Measurements from ENCODE around the gene PYY.
"Not testable (repeated sequence)": the region's sequence is repeated elsewhere in the genome, so short reads cannot be mapped to it uniquely, and the experiment has no call there.

Gene PYY

DNA sequence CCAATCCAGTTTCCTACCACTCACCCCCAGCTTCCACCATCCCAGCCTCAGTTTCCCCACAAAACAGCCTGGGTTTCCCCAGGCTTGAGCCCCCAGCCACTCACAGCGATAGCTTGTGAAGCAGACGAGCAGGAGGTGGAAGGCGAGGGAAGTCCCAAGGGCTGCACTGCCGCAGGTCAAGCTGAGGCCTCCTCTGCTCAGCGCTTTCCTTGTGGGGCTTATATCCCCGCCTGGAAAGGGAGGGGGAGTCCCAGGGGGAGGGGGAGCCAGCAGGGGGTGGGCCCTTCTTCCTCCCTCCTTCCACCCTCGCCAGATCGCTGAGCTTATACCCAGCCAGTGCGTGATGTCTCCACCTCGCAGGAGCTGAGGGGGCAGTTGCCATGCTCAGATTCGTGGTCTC, at the start of gene PYY:
TSS of gene PYY (minus strand) at position 195 of the 400 bp plus-strand sequence. CDS start 457 bp downstream, outside the sequence.
- DNase-seq: no peak
- intact Hi-C loops (cut with DNase I): no loop called here

GRCh38 chr17:44002141-44002848, 48.6 kb upstream of the PYY start:
- intact Hi-C loops (cut with DNase I): no loop called here
- DNase-seq: no peak

DNA sequence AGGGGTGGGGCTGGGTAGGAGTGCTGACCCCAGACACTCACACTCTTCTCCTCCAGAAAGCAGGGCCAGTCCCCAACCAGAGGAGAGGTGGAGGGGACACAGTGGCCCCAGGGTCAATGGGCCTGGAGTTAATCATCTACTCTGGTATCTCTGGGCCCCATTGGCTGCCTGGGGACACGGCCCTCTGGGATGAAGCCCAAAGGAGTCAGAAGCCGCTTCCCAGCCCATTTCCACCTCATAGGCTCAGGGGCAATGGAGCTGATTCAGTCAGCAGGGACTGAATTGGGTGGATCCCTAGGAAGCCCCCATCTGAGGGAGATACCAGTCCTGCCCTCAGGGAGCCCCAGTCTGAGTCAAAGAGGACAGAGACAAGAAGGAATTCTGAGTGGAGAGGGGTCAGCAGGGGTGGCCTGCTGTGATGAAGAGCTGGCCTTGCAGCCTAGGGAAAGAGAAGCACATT, 47.8 kb upstream of the PYY start:
- no peak for DNase-seq
- intact Hi-C loops (cut with DNase I): no loop called here

DNA sequence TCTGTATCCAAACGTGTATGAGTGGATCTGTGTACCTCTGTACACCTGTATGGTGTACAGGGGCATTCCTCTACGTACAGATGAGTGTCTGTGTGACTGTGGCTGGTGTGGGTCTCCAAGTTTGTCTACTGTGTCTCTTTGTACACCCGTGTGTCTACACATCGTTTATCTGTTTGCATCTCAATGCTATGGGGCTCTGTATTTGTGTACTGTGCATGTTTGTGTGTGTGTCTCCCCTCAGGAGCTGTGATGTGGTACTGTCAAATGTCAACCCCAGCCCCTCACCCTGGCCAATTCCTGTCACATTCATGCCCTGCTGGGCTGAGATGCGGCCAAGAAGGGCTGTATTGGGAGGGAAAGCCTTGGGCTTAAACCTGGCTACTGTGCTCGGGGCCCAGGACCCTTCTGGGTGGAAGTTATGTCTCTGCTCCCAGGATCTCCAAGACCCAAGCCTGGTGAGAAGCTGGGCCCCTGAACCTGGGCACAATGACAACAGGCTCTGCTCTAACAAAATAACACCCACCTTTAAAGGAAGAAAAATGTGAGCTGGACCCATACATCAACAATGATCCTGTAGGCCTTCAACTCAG, 47.2 kb upstream of the PYY start:
- no peak for DNase-seq
- intact Hi-C loops (cut with DNase I): no loop called here

- intact Hi-C loops (cut with DNase I): no loop called here
Observed at GRCh38 chr17:44000141-44000860, 46.6 kb upstream of the PYY start.

GRCh38 chr17:43999024-43999423, 45.3 kb upstream of the PYY start:
- intact Hi-C loops (cut with DNase I): loop anchor here (10.0 kb wide), 1 partner anchor 54 kb away; the partner anchor contains the start of gene PPY
- DNase-seq: no peak

More at GRCh38 chr17:44000141-44000860, 46.6 kb upstream of the PYY start:
- DNase-seq: no peak

- no peak for DNase-seq
- intact Hi-C loops (cut with DNase I): loop anchor here (10.0 kb wide), 1 partner anchor 54 kb away; the partner anchor contains the start of gene PPY
Observed at GRCh38 chr17:43998552-43998951, 44.8 kb upstream of the PYY start.

DNA sequence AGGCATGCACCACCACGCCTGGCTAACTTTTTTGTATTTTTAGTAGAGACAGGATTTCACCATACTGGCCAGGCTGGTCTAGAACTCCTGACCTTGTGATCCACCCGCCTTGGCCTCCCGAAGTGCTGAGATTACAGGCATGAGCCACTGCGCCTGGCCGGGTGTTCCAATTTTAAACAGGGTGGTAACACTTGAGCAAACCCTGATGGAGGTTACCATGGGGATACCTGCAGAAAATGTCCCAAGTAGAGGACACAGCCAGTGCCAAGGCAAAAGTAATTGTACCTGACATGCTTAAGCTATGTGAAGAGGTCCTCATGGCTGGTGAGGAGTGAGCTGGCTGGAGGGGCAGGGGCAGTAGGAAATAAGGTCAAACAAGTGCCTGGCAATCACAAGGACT, 43.4 kb upstream of the PYY start:
- intact Hi-C loops (cut with DNase I): loop anchor here (10.0 kb wide), 1 partner anchor 52 kb away; the partner anchor contains the start of gene PPY
- not testable (repeated sequence) for DNase-seq

- intact Hi-C loops (cut with DNase I): loop anchor here (10.0 kb wide), 1 partner anchor 50 kb away; the partner anchor contains the start of gene PPY
- DNase-seq: no peak
Observed at GRCh38 chr17:43995150-43995471, 41.4 kb upstream of the PYY start.

GRCh38 chr17:43994272-43995149, 40.8 kb upstream of the PYY start:
- peak; percentile 59 to 90 (median 78) for DNase-seq
- intact Hi-C loops (cut with DNase I): loop anchor here (10.0 kb wide), 1 partner anchor 50 kb away; the partner anchor contains the start of gene PPY

- intact Hi-C loops (cut with DNase I): loop anchor here (10.0 kb wide), 1 partner anchor 48 kb away; the partner anchor contains the start of gene PPY
- no peak for DNase-seq
Observed at GRCh38 chr17:43992641-43993040, 38.9 kb upstream of the PYY start.

DNA sequence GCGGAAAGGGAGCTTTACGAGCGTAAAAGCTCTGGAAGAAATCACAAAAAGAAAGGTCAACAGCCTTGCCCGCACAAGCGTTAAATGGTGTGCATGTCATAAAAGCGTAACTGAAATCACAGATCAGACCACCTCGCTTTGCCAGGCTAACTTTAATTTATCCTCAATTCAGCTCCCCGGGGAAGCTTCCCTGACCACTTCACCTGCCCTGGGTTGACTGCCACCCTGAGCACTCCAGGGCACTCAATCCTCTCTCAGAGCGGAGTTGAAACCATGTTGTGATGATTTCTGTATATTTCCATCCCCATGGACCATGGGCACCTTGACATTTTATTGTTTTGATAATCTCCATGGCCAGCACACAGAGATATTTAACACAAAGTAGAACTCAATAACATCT, 34.6 kb upstream of the PYY start:
- no peak for DNase-seq
- intact Hi-C loops (cut with DNase I): no loop called here

- DNase-seq: no peak
- intact Hi-C loops (cut with DNase I): no loop called here
Observed at GRCh38 chr17:43987131-43988021, 33.6 kb upstream of the PYY start.

GRCh38 chr17:43986225-43986981, 32.7 kb upstream of the PYY start:
- intact Hi-C loops (cut with DNase I): no loop called here
- peak in 26 of 42 donors; percentile 22 to 74 (median 47) for DNase-seq

GRCh38 chr17:43984521-43984920, 30.8 kb upstream of the PYY start:
- DNase-seq: no peak
- intact Hi-C loops (cut with DNase I): no loop called here

DNA sequence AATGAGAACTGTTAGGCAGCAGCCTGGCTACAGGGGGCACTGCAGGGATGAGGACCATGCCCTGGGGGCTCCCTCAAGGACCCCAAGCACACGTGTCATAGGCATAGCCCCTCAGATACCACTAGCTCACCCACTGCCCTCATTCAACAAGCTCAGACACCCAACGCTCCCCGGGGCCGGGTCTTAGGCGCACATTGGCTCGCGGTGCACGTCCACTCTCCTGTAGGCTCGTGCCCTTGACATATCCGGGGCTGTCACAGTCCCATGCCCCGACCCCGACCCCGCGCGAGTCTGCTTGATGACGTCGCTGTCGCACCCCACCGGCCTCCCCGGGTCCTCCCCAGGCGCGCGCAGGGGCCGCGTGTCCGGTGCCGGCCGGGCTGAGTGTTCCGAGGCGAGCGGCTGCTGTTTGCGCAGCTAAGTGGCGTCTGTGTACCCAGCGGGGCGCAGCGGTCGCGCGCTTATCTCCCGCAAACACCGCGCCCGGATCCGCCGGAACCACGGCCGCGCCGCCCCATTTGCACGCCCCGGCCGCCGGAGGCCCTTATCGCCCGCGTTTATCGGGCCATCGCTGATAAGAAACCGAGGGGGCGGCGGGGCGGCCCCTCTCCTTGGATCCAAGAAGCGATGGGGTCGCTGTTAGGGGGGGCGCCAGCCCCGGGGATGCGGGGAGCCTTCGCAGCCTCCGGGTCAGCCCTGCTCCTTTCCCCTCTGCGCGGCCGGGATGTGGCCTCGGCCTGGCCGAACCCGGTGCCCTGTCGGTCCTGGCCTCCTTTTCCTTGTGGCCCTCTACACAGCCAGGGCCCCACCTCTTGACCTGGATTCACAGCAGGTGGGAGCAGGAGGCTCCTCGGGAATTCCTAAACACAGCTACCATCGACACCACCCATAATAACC, 30.0 kb upstream of the PYY start:
- intact Hi-C loops (cut with DNase I): no loop called here

More for the DNA sequence above, 30.0 kb upstream of the PYY start:
- DNase-seq: peak in 22 of 42 donors; percentile 6 to 64 (median 34)
